GM08714 (cell line): ENCODE measurements around the gene DRG1.
"Not testable (repeated sequence)": the region's sequence is repeated elsewhere in the genome, so short reads cannot be mapped to it uniquely, and the experiment has no call there.

Source experiments
- H3K4me3 ChIP-seq: fragments of 200-500 bp; sonication (Bioruptor generic); 2 replicates; pipeline ENCODE4 v1.5.1; 2014; ENCODE audit warnings: mild to moderate bottlenecking, low read length, inconsistent platforms
- ZNF274 ChIP-seq: IDR thresholded peaks from 2 replicates; pipeline ENCODE4 v1.6.1; 2012; ENCODE audit warnings: mild to moderate bottlenecking, low read depth, low read length

The DRG1 gene, protein sequence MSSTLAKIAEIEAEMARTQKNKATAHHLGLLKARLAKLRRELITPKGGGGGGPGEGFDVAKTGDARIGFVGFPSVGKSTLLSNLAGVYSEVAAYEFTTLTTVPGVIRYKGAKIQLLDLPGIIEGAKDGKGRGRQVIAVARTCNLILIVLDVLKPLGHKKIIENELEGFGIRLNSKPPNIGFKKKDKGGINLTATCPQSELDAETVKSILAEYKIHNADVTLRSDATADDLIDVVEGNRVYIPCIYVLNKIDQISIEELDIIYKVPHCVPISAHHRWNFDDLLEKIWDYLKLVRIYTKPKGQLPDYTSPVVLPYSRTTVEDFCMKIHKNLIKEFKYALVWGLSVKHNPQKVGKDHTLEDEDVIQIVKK

DNA sequence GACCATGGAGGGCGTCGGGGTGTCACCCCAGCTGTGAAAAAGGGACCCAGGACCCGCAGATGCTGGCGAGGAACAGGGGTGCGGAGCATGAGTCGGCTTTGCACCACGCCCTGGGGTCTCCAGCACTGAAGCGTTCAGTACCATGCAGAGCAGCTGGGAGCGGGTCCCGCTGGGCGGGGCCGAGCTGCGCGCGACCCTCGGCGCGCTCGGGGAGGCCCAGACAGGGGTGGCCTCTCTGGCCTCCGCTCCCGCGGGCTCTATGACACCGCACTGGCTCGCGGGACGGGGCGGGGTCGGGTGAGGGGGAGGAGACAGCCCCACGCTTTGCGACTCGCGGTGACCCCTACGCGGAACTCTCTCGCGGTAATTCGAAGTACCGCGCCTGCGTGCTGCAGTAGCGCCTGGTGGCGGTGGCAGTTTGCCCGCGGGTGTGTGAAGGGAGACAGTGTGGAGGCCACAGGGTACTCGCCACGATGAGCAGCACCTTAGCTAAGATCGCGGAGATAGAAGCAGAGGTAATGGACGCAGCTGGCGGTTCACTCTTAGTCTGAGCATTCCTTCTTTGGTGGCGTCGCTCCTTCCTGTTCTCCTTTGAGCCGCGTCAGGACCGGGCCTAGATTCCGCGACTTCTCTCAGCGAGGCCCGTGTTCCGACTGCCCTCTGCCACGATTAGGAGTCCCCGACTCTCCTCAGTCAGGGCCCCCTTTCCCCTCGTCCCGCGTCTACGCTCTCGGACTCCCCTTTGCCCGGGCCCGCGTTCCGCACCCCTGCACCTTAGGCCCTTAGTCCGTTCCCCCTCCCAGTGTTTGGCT is at the start of gene DRG1:
Gene DRG1, plus strand, starts transcription at position 394 of the 812 bp plus-strand sequence. Its CDS starts 80 bp downstream, at position 474.
- no peak for TF ChIP-seq ZNF274
- peak within 1 kb of the TSS; percentile 88 for H3K4me3 ChIP-seq

DNA sequence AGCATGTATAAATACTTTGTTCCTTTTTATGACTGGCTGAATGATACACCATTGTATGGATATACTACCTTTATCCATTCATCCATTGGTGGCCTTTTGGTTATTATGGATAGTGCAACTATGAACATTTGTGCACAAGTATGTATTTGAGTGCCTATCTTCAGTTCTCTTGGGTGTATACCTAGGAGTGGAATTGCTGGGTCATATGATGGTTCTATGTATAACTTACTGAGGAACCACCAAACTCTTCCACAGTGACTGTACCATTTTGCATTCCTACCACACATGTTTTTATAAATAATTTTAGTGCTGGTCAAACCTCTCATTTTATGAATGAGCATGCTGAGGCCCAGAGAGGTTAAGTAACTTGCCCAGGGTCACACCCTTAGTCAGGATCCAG is 49.4 kb upstream of the DRG1 start:
- no peak overlapping the region for H3K4me3 ChIP-seq
- TF ChIP-seq ZNF274 = no peak

DNA sequence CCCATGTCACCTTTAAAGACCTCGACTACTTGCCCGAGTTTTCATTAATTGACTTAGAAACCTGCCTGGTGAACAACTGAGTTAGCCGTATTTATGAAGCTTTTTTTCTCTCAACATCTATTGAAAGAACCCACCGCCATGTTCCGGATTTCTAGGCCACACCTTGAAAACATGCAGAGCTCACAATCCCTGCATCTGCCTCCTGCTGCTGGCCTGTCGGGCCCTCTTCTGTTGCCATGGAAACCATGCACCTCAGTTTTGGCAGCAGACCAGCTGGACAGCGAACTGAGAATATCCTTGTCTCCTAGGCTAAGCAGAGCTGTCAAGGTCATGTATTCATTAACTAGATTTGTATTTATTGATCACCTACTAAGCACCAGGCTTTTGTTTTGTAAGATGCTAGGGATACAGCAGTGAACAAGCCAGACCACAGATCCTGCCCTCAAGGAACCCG is 49.0 kb upstream of the DRG1 start:
- H3K4me3 ChIP-seq = no peak overlapping the region
- no peak for TF ChIP-seq ZNF274

DNA sequence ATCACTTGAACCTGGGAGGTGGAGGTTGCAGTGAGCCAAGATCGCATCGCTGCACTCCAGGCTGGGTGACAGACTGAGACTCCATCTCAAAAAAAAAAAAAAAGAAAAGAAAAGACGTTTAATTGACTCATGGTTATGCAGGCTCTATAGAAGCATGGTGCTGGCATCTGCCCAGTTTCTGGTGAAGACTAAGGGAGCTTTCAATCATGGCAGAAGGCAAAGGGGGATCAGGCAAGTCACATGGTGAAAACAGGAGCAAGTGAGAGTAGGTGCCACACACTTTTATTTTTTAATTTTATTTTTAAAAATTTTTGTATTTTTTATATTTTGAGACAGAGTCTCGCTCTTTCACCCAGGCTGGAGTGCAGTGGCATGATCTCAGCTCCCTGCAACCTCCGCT is 44.9 kb upstream of the DRG1 start:
- TF ChIP-seq ZNF274 = no peak
- no peak overlapping the region for H3K4me3 ChIP-seq

DNA sequence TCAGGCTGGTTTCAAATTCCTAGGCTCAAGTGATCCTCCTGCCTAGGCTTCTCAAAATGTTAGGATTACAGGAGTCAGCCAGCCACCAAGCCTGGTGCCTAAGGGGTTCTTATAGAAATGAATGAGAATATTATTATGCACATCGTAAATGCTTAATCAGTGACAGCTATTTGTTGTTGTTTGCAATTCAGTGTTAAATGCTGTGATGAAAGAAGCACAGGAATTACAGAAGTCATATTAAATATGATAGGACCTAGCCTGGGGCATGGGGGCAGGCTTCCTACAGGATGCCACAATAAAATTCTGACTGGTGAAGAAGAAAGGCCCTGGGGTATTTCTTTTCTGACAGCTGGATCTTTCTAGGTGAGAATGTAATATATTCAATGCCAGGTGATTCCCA is 39.4 kb upstream of the DRG1 start:
- no peak overlapping the region for H3K4me3 ChIP-seq
- no peak for TF ChIP-seq ZNF274

DNA sequence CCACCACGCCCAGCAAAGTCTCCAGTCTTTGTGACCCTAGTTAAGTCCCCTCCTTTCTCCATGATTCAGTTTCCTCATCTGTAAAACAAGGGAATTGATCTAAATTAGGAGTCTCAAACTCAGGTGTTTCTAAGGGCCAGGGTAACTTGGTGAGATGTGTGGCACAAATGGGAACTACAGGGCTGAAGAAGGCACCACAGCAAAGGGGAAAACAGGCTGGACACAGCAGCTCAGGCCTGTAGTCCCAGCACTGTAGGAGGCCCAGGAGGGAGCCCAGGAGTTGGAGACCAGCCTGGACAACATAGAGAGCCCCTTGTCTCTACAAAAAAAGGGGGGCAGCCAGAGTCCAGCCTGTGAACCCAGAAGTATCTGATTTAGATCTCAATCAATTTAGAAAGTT is 37.7 kb upstream of the DRG1 start:
- no peak for TF ChIP-seq ZNF274
- no peak overlapping the region for H3K4me3 ChIP-seq

DNA sequence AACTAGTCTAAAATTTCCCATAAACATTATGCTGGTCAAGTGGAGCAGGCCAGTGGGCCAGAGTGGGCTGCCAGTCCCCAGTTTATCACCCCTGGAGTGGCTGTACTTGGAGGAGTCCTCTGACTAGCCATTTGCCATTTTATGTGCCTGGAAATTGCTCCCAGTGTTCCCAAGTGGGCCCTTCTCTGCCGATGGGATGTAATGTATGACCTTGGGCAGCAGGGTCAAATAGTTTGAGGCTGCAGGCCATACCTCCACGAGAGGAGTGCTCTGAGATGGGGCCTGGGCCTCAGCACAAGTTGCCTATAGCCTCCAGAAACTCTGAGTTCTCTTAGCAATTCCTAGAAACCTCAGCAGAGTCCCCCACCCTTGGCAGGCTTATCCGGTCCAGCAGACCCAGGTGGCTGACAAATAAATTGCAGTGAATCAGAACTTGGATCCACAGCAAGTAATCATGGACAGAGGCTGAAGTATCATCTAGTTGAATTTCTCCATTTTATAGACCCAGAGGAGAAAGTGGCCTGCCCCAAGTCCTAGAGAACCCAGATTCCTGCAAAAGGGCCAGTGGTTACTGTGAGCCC is 35.4 kb upstream of the DRG1 start:
- TF ChIP-seq ZNF274 = no peak
- H3K4me3 ChIP-seq = no peak overlapping the region

DNA sequence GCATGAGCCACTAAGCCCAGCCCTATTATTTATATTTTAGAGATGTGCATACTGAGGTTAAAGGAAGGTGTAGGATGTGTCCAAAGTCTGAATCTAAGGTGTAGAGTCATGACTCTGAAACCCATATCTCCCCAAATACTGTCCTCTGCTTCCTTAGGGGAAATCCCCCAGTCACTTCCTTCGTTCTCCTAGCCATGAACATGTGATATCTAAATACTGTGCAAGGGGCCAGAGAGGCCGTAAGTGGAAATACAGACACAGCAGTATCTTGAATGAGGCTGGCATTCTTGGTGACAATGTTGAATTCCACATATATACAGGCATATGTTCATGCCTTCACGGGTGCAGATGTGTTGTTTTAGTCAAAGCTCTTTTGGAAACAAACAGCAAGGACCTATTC is 32.0 kb upstream of the DRG1 start:
- H3K4me3 ChIP-seq = no peak overlapping the region
- no peak for TF ChIP-seq ZNF274

DNA sequence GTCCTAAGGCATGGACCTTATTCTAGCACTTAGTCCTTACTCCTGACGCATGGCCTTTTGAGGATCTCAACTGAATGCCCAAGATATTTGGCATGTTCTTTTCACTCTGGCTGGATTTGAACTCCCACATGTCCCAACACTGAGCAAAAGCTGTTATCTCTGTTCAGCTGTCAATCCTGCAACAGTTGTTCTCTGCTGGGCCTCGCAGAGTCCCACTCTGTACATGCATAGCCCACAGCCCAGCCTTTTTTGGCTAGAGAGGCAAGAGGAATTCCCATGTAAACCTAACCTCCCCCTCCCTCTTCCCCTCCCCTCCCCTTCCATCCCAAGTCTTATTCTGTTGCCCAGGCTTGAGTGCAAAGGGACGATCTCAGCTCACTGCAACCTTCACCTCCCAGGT is 21.8 kb upstream of the DRG1 start:
- no peak for TF ChIP-seq ZNF274
- H3K4me3 ChIP-seq = no peak overlapping the region

DNA sequence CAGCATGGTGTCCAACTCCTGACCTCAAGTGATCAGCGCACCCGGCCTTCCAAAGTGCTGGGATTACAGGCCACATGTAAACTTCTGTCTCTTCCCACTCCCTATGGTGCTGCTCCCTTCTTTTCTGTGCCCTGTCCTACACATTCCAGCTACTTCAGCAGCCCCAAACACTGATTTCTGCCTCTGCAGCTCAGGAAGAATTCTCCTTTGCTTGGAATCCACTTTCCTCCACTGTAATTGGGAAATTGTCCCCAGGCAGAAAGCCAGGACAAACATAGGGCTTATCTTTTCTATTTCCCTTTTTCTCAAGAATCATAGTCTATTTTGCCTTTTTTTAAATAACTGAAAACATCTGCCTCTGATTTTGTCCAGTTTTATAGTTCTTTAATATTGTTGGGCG is 21.3 kb upstream of the DRG1 start:
- H3K4me3 ChIP-seq = no peak overlapping the region
- no peak for TF ChIP-seq ZNF274

DNA sequence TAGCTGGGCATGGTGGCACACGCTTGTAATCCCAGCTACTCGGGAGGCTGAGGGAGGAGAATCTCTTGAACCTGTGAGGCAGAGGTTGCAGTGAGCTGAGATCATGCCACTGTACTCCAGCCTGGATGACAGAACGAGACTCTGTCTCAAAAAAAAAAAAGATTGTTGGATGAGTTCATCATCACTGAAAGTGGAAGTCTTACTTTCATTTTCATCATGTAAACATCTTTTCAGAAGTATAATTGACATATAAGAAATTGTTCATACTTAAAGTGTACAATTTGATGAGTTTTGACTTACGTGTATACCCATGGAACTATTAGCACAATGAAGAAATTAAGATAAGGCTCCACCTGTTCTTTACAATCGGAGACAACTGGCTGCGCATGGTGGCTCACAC is 20.8 kb upstream of the DRG1 start:
- not testable (repeated sequence) for H3K4me3 ChIP-seq

DNA sequence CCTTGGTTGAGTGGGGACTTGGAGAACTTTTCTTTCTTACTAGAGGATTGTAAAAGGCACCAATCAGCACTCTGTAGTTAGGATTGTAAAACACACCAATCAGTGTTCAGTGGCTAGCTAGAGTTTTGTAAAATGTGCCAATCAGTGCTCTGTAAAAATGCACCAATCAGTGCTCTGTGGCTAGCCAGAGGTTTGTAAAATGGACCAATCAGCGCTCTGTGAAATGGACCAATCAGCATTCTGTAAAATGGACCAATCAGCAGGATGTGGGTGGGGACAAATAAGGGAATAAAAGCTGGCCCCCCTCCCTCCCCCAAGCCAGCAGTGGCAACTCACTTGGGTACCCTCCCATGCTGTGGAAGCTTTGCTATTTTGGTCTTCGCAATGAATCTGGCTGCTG is 5.5 kb upstream of the DRG1 start:
- no peak overlapping the region for H3K4me3 ChIP-seq
- TF ChIP-seq ZNF274 = no peak

DNA sequence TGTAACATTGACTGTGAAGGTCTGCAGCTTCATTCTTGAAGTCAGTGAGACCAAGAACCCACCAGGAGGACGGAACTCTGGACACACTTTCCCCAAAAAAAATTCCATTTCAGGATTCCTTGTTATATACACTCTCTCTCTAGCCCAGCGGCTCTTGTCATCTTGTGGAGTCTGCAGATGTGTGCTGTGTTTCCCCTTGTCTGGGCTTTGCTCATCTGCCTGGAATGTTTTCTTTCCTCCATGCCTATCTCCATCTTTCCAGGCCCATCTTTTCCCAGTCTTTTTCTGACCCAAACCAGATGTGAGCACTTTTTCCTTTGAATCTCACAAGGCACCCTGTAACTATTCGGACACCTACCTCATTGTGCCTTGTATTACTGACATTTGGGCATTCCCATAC is 5.1 kb upstream of the DRG1 start:
- no peak overlapping the region for H3K4me3 ChIP-seq

DNA sequence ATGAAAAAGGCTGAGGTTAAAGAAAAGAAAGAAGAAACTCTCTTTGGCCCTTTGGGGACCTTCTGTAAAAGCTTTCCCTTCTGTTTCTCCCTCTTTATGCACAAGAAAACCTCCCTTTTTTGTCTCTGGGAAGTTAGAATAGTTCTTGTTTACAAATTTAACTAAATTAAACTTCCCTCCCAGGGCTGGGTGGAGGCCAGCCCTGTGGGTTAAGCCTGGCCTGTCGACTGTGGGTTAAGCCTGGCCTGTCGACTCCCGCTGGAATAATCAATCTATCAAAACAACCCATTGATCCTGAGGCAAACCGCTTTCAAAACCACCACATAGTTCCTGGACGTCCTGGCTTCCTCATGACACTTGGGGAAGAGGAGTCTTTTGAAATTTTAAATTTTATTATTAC is 1.2 kb upstream of the DRG1 start:
- TF ChIP-seq ZNF274 = no peak
- no peak overlapping the region for H3K4me3 ChIP-seq

More for the DNA sequence above, 5.1 kb upstream of the DRG1 start:
- TF ChIP-seq ZNF274 = no peak

DNA sequence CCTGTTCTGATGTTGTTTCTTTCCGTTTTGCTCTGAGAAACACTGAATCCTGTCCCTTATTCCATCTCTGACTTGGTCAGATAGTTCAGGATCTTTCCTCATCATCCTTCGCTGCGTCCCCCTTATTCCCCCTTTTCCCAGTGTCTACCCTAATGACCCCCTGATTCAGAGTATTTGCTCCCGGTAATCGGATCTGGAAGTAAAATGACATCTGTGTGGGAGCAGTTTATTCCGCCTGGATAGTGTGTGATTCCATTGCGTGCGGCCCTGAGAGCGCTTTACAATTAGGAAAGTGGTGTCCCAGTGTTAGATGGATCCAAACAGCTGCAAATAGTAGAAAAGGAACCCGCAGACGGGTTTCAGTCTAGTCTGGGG is 606 bp downstream of the DRG1 start:
- H3K4me3 ChIP-seq = peak overlapping the region; percentile 88
- TF ChIP-seq ZNF274 = no peak

DNA sequence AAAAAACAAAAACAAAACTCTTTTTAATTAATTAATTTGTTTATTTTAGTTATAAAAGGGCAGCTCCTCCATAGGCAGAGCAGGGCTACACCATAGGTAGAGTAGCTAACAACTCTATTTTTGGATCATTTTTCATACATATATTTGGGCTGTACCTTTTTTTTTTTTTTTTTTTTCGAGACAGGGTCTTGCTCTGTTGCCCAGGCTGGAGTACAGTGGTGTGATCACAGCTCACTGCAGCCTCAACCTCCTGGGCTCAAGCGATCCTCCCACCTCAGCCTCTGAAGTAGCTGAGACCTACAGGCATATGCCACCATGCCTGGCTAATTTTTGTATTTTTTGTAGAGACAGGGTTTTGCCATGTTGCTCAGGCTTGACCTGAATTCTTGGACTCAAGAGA is 2.9 kb downstream of the DRG1 start:
- not testable (repeated sequence) for H3K4me3 ChIP-seq
